ENCODE results near the gene C1orf159. TPM values are rescaled to one million over a fixed set of nuclear protein-coding genes. Genes with fewer than 3 reads are reported as not detected.

C1orf159 gene
- total RNA-seq, 1 donor from 2014 or later: 21.3 TPM

DNA sequence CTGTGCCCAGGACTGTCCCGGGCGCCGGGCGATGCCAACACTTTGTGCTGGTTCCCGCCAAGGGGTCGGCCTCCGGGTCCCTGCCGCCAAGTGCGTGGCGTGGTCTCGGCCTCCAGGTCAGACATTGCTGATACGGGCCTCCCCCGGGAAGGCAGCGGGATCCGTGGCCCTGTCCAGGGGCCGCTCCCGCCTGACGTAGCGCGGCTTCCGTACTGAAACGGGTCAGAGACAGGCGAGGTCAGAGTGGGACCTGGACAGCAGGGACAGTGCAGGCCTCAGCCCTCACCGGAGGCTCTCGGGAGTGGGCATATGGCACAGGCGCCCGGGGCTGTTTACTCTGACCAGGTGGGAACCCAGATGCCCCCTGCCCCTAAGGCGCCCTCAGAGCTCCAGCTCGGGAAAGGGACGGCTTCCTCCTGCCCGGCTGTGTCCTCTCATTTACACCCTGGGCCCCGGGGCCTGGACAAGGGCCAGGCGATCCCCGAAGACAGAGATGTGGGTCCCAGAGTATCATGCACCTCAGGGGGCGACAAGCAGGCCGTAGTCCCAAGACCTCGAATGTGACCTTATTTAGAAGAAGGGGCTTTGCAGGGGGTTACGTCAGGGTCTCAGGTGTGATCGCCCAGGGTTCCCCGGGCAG is 33.0 kb downstream of the C1orf159 start:
- DNase-seq (ENCODE audit: low spot score, unreplicated experiment): no peak
- H3K36me3 Mint-ChIP-seq (ENCODE audit: insufficient read depth): peaks cover 4% of the 10 kb centered on the region
- no peaks in the 10 kb centered on the region for H3K4me1 Mint-ChIP-seq (ENCODE audit: low read depth)
- no peaks in the 10 kb centered on the region for H3K27me3 Mint-ChIP-seq
- TF ChIP-seq, protein P1, sequence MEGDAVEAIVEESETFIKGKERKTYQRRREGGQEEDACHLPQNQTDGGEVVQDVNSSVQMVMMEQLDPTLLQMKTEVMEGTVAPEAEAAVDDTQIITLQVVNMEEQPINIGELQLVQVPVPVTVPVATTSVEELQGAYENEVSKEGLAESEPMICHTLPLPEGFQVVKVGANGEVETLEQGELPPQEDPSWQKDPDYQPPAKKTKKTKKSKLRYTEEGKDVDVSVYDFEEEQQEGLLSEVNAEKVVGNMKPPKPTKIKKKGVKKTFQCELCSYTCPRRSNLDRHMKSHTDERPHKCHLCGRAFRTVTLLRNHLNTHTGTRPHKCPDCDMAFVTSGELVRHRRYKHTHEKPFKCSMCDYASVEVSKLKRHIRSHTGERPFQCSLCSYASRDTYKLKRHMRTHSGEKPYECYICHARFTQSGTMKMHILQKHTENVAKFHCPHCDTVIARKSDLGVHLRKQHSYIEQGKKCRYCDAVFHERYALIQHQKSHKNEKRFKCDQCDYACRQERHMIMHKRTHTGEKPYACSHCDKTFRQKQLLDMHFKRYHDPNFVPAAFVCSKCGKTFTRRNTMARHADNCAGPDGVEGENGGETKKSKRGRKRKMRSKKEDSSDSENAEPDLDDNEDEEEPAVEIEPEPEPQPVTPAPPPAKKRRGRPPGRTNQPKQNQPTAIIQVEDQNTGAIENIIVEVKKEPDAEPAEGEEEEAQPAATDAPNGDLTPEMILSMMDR (IDR thresholded peaks at IDR 0.05; ENCODE audit: unreplicated experiment): no peak
- H3K4me3 Mint-ChIP-seq (ENCODE audit: low read depth): no peak overlapping the region
- H3K9me3 Mint-ChIP-seq (ENCODE audit: low read depth): no peaks in the 10 kb centered on the region
- no peak overlapping the region for H3K27ac Mint-ChIP-seq

DNA sequence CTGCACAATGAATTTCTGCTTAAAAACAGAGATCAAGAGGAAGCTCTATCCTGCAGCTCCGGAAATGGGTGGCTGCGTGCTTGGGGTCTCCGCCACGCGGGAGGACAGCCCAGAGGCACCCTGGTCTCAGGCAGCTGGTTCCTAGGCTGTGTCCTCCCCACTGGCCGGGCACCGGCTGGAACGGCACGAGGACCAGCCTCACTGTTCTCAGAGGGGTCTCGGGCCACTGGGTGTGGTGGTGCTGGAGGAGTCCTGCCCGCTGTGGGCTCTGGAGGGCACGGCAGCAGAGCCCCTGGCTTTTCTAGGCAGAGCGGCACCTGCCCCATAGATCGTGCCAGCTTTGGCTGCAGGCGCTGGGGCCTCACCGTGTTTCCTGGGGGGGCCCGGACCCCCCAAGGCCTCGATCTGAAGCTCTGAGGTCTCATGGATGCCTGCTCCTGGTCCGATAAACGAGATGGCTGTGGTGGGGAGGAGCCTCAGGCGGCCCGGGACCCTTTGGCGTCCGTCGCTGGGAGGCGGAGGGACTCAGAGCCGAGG is 33.6 kb downstream of the C1orf159 start:
- no peak for DNase-seq (ENCODE audit: low spot score, unreplicated experiment)

DNA sequence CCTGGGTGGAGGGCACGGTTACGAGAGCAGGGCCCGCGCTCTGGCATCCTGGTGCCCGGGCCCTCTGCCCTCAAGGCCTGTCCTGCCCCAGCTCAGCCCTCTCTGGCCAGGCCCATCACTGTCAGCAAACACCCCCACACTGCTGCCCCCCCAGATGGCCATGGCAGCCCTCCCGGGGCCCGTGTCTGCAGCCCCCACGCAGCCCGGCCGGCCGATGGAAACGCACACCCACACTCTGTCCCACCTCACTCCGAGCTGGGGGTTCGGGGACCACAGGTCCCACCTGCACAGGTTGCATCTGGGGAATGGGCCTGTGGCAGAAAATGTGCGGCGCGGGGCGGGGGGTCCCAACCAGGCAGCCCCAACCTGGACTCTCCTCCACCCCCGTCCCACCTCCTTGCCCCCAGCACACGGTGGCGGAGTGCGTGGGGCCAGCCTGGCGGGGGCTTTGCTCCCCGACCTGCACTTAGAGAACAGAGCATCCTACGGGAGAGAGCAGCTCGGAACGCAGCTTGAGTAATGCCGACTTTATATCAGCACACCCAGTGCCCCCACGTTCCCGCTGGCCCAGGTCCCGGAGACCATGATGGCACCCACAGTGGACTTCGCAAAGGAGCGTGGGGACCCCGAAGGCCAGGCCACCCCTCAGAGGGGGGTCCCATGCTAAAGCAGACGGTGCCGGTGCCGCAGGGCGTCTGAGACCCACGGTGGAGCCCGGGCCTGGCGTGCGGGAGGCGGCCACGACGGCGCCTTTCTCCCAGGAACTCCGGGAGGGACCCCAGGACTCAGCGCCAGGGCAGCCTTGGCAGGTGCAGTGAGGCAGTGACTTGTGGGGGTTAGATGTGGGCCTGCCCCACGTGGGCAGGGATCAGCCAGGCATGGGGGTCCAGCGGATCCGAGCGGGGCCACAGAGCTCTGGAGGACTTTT is 34.3 kb downstream of the C1orf159 start:
- no peak for DNase-seq (ENCODE audit: low spot score, unreplicated experiment)
- H3K27me3 Mint-ChIP-seq: no peaks in the 10 kb centered on the region
- H3K27ac Mint-ChIP-seq: no peak overlapping the region
- H3K9me3 Mint-ChIP-seq (ENCODE audit: low read depth): no peaks in the 10 kb centered on the region
- H3K4me1 Mint-ChIP-seq (ENCODE audit: low read depth): no peaks in the 10 kb centered on the region
- peaks cover 4% of the 10 kb centered on the region for H3K36me3 Mint-ChIP-seq (ENCODE audit: insufficient read depth)
- no peak overlapping the region for H3K4me3 Mint-ChIP-seq (ENCODE audit: low read depth)
- TF ChIP-seq, protein P1 (IDR thresholded peaks at IDR 0.05; ENCODE audit: unreplicated experiment): no peak

More for the DNA sequence above, 33.6 kb downstream of the C1orf159 start:
- TF ChIP-seq, protein P1 (IDR thresholded peaks at IDR 0.05; ENCODE audit: unreplicated experiment): no peak
- Mint-ChIP-seq H3K27me3 (no peaks in the 10 kb centered on the region), H3K36me3 (ENCODE audit: insufficient read depth) (peaks cover 4% of the 10 kb centered on the region), H3K9me3 (ENCODE audit: low read depth) (no peaks in the 10 kb centered on the region), H3K4me1 (ENCODE audit: low read depth) (no peaks in the 10 kb centered on the region), H3K27ac (no peak overlapping the region), H3K4me3 (ENCODE audit: low read depth) (no peak overlapping the region)

DNA sequence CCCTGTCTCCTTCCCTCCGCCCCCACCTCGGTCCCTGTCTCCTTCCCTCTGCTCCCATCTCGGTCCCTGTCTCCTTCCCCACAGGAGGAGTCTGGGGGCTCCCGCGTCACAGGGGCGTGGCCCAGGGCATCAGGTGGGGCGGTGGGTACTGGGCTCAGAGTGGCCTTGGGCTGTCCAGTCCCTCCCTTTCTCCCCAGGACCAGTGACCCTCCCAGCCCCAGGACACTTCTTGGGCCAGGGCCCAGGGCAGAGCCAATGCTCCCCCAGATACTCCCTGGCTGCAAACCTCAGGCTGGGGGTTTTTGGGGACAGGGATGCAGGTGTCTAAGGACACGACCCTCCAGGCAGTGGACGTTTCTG is 35.0 kb downstream of the C1orf159 start:
- Mint-ChIP-seq H3K9me3 (ENCODE audit: low read depth) (no peaks in the 10 kb centered on the region), H3K36me3 (ENCODE audit: insufficient read depth) (peaks cover 4% of the 10 kb centered on the region), H3K4me1 (ENCODE audit: low read depth) (no peaks in the 10 kb centered on the region), H3K27ac (no peak overlapping the region), H3K27me3 (no peaks in the 10 kb centered on the region), H3K4me3 (ENCODE audit: low read depth) (no peak overlapping the region)
- TF ChIP-seq, protein P1 (IDR thresholded peaks at IDR 0.05; ENCODE audit: unreplicated experiment): no peak
- DNase-seq (ENCODE audit: low spot score, unreplicated experiment): no peak

DNA sequence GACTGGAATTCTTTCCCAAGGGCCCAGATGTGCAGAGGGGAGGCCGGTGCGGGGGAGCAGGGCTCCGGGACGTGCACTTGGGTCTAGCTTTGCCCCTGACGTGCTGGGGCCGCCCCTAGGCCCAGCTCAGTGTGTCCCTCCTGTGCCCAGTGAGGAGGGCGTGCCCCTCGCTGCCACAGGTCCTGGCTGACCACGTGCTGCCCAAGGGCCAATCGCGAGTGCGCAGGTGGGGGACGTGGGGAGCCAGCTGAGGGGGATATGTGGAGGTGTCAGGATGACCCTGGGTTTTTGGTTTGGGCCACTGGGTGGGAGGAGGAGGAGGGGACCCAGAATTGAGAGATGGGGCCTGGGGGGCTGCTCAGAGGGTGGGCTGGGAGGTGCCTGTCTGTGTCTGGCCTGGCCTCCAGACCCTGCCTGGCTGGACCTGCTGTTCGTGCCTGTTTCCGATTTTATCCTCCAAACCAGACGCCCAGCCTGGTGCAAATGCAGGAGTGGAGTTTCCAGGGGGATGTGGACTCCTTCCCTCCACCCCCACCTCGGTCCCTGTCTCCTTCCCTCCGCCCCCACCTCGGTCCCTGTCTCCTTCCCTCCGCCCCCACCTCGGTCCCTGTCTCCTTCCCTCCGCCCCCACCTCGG is 35.6 kb downstream of the C1orf159 start:
- H3K9me3 Mint-ChIP-seq (ENCODE audit: low read depth): no peaks in the 10 kb centered on the region
- no peaks in the 10 kb centered on the region for H3K4me1 Mint-ChIP-seq (ENCODE audit: low read depth)
- H3K27me3 Mint-ChIP-seq: no peaks in the 10 kb centered on the region
- no peak overlapping the region for H3K27ac Mint-ChIP-seq
- no peak for DNase-seq (ENCODE audit: low spot score, unreplicated experiment)
- H3K36me3 Mint-ChIP-seq (ENCODE audit: insufficient read depth): peaks cover 4% of the 10 kb centered on the region
- peak overlapping the region; percentile 24 for H3K4me3 Mint-ChIP-seq (ENCODE audit: low read depth)
- TF ChIP-seq, protein P1 (IDR thresholded peaks at IDR 0.05; ENCODE audit: unreplicated experiment): no peak
